HepG2 (cell line): Measurements from ENCODE around the gene NOX3. TPM values are rescaled to one million over a fixed set of nuclear protein-coding genes. Genes with fewer than 3 reads are reported as not detected.

ENCODE experiments used
- AHR ChIP-seq: IDR thresholded peaks from 2 replicates; pipeline ENCODE4 v1.6.1; 2018; ENCODE audit warnings: missing genetic modification reagents, missing compliant biosample characterization
- ASH2L ChIP-seq: fragments of 300-600, 200-600 bp; sonication (generic); IDR thresholded peaks from 2 replicates; pipeline ENCODE4 v1.7.0; 2017; ENCODE audit warnings: low read depth, mild to moderate bottlenecking, moderate library complexity, mixed read lengths, low read length; ENCODE audit not compliant: insufficient read length
- GTF2F1 ChIP-seq: fragments of 150-350 bp; IDR thresholded peaks from 2 replicates; pipeline ENCODE4 v1.6.1; 2014; ENCODE audit warnings: low read length
- HINFP ChIP-seq: sonication (generic); formaldehyde crosslinking; IDR thresholded peaks from 2 replicates; pipeline ENCODE4 v1.4.0; 2020; ENCODE audit warnings: low read depth, mild to moderate bottlenecking, missing genetic modification reagents
- IRF2 ChIP-seq: IDR thresholded peaks from 2 replicates; pipeline ENCODE4 v1.6.1; 2018; ENCODE audit warnings: missing genetic modification reagents, missing compliant biosample characterization
- MEF2D ChIP-seq: sonication (generic); formaldehyde crosslinking; IDR thresholded peaks from 2 replicates; pipeline ENCODE4 v1.5.1; 2020; ENCODE audit warnings: mild to moderate bottlenecking, missing genetic modification reagents
- NCOA5 ChIP-seq: sonication (generic); formaldehyde crosslinking; IDR thresholded peaks from 2 replicates; pipeline ENCODE4 v1.4.0; 2020; ENCODE audit warnings: missing genetic modification reagents
- NCOR1 ChIP-seq: fragments of 200-600 bp; sonication (generic); IDR thresholded peaks from 2 replicates; pipeline ENCODE4 v1.7.0; 2017; ENCODE audit warnings: antibody characterized with exemption, low read length, borderline replicate concordance
- SAP130 ChIP-seq: IDR thresholded peaks from 2 replicates; pipeline ENCODE4 v1.6.1; 2016; ENCODE audit warnings: low read depth
- SIX4 ChIP-seq: sonication (generic); formaldehyde crosslinking; IDR thresholded peaks from 2 replicates; pipeline ENCODE4 v1.4.0; 2020; ENCODE audit warnings: missing genetic modification reagents
- ZBTB8A ChIP-seq: sonication (generic); formaldehyde crosslinking; IDR thresholded peaks from 2 replicates; pipeline ENCODE4 v1.4.0; 2020; ENCODE audit warnings: mild to moderate bottlenecking, low read depth, missing genetic modification reagents, borderline replicate concordance
- ZKSCAN5 ChIP-seq: sonication (generic); formaldehyde crosslinking; IDR thresholded peaks from 2 replicates; pipeline ENCODE4 v1.5.1; 2020; ENCODE audit warnings: mild to moderate bottlenecking, missing genetic modification reagents
- ZNF10 ChIP-seq: sonication (generic); formaldehyde crosslinking; IDR thresholded peaks from 2 replicates; pipeline ENCODE4 v1.4.0; 2020; ENCODE audit warnings: mild to moderate bottlenecking, low read depth, missing genetic modification reagents, borderline replicate concordance
- ZNF326 ChIP-seq: sonication (generic); formaldehyde crosslinking; IDR thresholded peaks from 2 replicates; pipeline ENCODE4 v1.4.0; 2020; ENCODE audit warnings: missing genetic modification reagents, borderline replicate concordance
- ZNF44 ChIP-seq: sonication (generic); formaldehyde crosslinking; IDR thresholded peaks from 2 replicates; pipeline ENCODE4 v1.5.1; 2020; ENCODE audit warnings: mild to moderate bottlenecking, missing genetic modification reagents
- ZNF546 ChIP-seq: sonication (generic); formaldehyde crosslinking; conservative IDR thresholded peaks from 2 replicates; pipeline ENCODE4 v1.8.1; 2023; ENCODE audit warnings: mild to moderate bottlenecking, missing genetic modification reagents
- ZNF572 ChIP-seq: sonication (generic); formaldehyde crosslinking; IDR thresholded peaks from 2 replicates; pipeline ENCODE4 v1.5.1; 2020; ENCODE audit warnings: mild to moderate bottlenecking, missing genetic modification reagents
- polyA plus RNA-seq, 8 experiments: library from polyadenylated mRNA; depleted of rRNA in 3 of 8; stranded (reverse) in 7 of 8; unstranded in 1 of 8; fragments of >200 nt; fragmentation: Illumina TruSeq in 4 of 8; extraction: Trizol in 4 of 8; gene quantifications; 2 replicates each; pipeline versions ENCODE4 v1.2.1 to v1.2.3, GENCODE V29; 2011 to 2016; ENCODE audit warnings: low read depth in 4 of 8, missing spikeins in 1 of 8, mixed read lengths in 1 of 8; ENCODE audit not compliant: insufficient read depth in 1 of 8
- total RNA-seq, 5 experiments: library from RNA; depleted of rRNA; stranded (reverse); fragments of >200 nt; fragmentation: Illumina TruSeq; extraction: Trizol; gene quantifications; 2 replicates each; pipeline ENCODE4 v1.2.3, GENCODE V29; 2016; ENCODE audit warnings: low read depth in 1 of 5
- TF ChIP-seq, protein P1 (sequence below): sonication (generic); formaldehyde crosslinking; IDR thresholded peaks from 2 replicates; pipeline ENCODE4 v1.5.1; 2020; ENCODE audit warnings: mild to moderate bottlenecking, missing genetic modification reagents, moderate library complexity
- TF ChIP-seq, protein P2 (sequence below): IDR thresholded peaks from 2 replicates; pipeline ENCODE4 v1.6.1; 2018; ENCODE audit warnings: missing genetic modification reagents
- TF ChIP-seq, protein P3 (sequence below): sonication (generic); formaldehyde crosslinking; IDR thresholded peaks from 2 replicates; pipeline ENCODE4 v1.8.0; 2022; ENCODE audit warnings: missing genetic modification reagents, low read depth, mild to moderate bottlenecking, borderline replicate concordance
- TF ChIP-seq, protein P4 (sequence below), 2 experiments: sonication (generic) in 1 of 2; formaldehyde crosslinking in 1 of 2; IDR thresholded peaks; 2 replicates each; pipeline versions ENCODE4 v1.4.0 to v1.6.1; 2016 to 2020; ENCODE audit warnings: borderline replicate concordance in 1 of 2, low read depth in 1 of 2, mild to moderate bottlenecking in 1 of 2, missing genetic modification reagents in 1 of 2

Gene NOX3
- total and polyA plus RNA-seq, 2 of the 13 experiments (the other 11 are each of a cell fraction or from before 2014, with no cell fraction given): 0.09 to 0.18 TPM

- TF ChIP-seq ZNF44 (CRISPR knock-in tag): 0 out of 2 replicates have a peak, but pooled peaks have one; percentile 65
- TF ChIP-seq AHR (CRISPR knock-in tag): peak; percentile 92
- TF ChIP-seq GTF2F1: no peak
- peak; percentile 22; the same call in 1 of the 2 replicates for TF ChIP-seq ZBTB8A
- TF ChIP-seq ZNF572 (CRISPR knock-in tag): no peak; the same call in none of the 2 replicates
- no peak for TF ChIP-seq ZNF326 (CRISPR knock-in tag)
- TF ChIP-seq ZNF10 (CRISPR knock-in tag): no peak
- TF ChIP-seq ZKSCAN5 (CRISPR knock-in tag): no peak
- peak; percentile 82 for TF ChIP-seq SAP130 (CRISPR knock-in tag)
- TF ChIP-seq, protein P1, sequence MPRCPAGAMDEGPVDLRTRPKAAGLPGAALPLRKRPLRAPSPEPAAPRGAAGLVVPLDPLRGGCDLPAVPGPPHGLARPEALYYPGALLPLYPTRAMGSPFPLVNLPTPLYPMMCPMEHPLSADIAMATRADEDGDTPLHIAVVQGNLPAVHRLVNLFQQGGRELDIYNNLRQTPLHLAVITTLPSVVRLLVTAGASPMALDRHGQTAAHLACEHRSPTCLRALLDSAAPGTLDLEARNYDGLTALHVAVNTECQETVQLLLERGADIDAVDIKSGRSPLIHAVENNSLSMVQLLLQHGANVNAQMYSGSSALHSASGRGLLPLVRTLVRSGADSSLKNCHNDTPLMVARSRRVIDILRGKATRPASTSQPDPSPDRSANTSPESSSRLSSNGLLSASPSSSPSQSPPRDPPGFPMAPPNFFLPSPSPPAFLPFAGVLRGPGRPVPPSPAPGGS: peak; percentile 65; the same call in 1 of the 2 replicates
- TF ChIP-seq, protein P2, sequence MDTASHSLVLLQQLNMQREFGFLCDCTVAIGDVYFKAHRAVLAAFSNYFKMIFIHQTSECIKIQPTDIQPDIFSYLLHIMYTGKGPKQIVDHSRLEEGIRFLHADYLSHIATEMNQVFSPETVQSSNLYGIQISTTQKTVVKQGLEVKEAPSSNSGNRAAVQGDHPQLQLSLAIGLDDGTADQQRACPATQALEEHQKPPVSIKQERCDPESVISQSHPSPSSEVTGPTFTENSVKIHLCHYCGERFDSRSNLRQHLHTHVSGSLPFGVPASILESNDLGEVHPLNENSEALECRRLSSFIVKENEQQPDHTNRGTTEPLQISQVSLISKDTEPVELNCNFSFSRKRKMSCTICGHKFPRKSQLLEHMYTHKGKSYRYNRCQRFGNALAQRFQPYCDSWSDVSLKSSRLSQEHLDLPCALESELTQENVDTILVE (CRISPR knock-in tag): peak; percentile 74
- no peak for TF ChIP-seq ZNF546 (CRISPR knock-in tag)
- peak; percentile 85 for TF ChIP-seq HINFP (CRISPR knock-in tag)
- TF ChIP-seq, protein P3, sequence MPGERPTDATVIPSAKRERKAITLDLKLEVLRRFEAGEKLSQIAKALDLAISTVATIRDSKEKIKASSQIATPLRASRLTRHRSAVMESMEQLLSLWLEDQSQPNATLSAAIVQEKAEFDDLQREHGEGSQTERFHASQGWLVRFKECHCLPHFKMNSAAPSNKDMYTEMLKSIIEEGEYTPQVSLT (CRISPR knock-in tag): 0 out of 2 replicates have a peak, but pooled peaks have one; percentile 53
- TF ChIP-seq NCOR1: peak; percentile 96; the same call in 1 of the 2 replicates
- TF ChIP-seq IRF2 (CRISPR knock-in tag): peak; percentile 99
- TF ChIP-seq, protein P4, sequence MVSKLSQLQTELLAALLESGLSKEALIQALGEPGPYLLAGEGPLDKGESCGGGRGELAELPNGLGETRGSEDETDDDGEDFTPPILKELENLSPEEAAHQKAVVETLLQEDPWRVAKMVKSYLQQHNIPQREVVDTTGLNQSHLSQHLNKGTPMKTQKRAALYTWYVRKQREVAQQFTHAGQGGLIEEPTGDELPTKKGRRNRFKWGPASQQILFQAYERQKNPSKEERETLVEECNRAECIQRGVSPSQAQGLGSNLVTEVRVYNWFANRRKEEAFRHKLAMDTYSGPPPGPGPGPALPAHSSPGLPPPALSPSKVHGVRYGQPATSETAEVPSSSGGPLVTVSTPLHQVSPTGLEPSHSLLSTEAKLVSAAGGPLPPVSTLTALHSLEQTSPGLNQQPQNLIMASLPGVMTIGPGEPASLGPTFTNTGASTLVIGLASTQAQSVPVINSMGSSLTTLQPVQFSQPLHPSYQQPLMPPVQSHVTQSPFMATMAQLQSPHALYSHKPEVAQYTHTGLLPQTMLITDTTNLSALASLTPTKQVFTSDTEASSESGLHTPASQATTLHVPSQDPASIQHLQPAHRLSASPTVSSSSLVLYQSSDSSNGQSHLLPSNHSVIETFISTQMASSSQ (IDR thresholded peaks at IDR 0.05; ENCODE audit: low read depth): peak; percentile 93
- TF ChIP-seq, protein P4 (CRISPR knock-in tag; IDR thresholded peaks at IDR 0.05; ENCODE audit: borderline replicate concordance): peak; percentile 98
- peak; percentile 97 for TF ChIP-seq SIX4 (CRISPR knock-in tag)
- TF ChIP-seq NCOA5 (CRISPR knock-in tag): no peak
- peak; percentile 87 for TF ChIP-seq ASH2L
- peak; percentile 98 for TF ChIP-seq MEF2D (CRISPR knock-in tag)
These were observed 56.4 kb downstream of the NOX3 start (continued) for GRCh38 chr6:155399062-155399744.
